Prostate gland (tissue), 2 donors: ENCODE data around the gene TSPAN3.

Experiments used
- CTCF ChIP-seq, 4 experiments: fragments of 200-600 bp in 2 of 4; fragments of 450-650 bp in 2 of 4; sonication (generic) in 2 of 4; IDR thresholded peaks; 1 replicate in 3 of 4; 2 replicates in 1 of 4; pipeline ENCODE4 v1.5.1; 2016 to 2019; ENCODE audit warnings: antibody characterized with exemption in 4 of 4, mild to moderate bottlenecking in 2 of 4, moderate library complexity in 2 of 4
- POLR2A ChIP-seq: fragments of 450-650 bp; IDR thresholded peaks from one replicate; pipeline ENCODE4 v1.6.1; 2016; ENCODE audit warnings: antibody characterized with exemption, mild to moderate bottlenecking
- POLR2AphosphoS5 ChIP-seq: sonication (generic); formaldehyde crosslinking; IDR thresholded peaks from one replicate; pipeline ENCODE4 v1.6.1; 2017; ENCODE audit warnings: antibody characterized with exemption

GRCh38 chr15:77023576-77024272 lies 47.2 kb downstream of the TSPAN3 start:
- TF ChIP-seq CTCF (IDR thresholded peaks at IDR 0.05) = no peak
- no peak for TF ChIP-seq POLR2A
- TF ChIP-seq POLR2AphosphoS5 = no peak
